Stimulated activated CD4-positive, alpha-beta T cell treated with anti-CD3 and anti-CD28 coated beads, Interleukin-1b, Interleukin-23, amount 100 ng/mL, for 1 hour (primary cell): ENCODE data around the gene ULBP2.
"Not testable (repeated sequence)": the region's sequence is repeated elsewhere in the genome, so short reads cannot be mapped to it uniquely, and the experiment has no call there.

Experiments used
- DNase-seq, 2 donors: peaks; one replicate each; pipeline ENCODE4 v3.0.0-alpha.2; 2020; ENCODE audit warnings: low read depth in 2 of 2

Gene ULBP2

GRCh38 chr6:149925974-149926777 lies 15.6 kb upstream of the ULBP2 start:
- DNase-seq, result peak; percentile 26 to 61

DNA sequence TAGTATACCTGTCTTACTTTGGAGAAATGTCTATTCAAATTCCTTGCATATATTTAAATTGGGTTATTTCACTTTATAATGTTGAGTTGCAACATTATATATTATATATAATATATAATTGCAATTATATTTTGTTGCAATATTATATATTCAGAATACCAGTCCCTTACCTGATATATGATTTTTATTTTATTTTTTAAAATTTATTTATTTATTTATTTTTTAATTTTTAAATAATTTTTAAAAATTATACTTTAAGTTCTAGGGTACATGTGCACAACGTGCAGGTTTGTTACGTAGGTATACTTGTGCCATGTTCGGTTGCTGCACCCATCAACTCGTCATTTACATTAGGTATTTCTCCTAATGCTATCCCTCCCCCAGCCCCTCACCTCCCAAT lies 14.8 kb upstream of the ULBP2 start:
- not testable (repeated sequence) for DNase-seq

- no peak for DNase-seq
Observed at GRCh38 chr6:149929422-149929821, 12.4 kb upstream of the ULBP2 start.

- no peak for DNase-seq
Observed at GRCh38 chr6:149931501-149931900, 10.3 kb upstream of the ULBP2 start.

DNA sequence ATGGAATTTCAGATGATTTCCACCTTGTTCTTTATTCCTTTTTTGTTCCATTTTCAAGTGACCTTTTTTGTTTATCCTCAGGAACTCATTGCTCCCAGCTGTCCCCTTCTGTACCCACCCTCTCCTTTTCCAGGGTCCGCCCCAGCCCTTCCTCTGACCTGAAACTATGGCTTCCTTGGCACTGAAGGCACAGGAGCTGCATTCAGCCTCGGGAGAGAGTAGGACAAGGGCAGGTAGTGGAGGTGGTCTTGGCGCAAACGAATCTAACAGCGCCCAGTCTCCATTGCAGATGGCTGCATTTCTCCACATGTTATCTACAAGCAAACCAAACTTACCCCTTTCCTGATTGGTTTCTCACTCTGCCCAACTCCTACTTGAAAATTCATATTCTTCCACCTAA lies 8.8 kb upstream of the ULBP2 start:
- DNase-seq, result no peak

- DNase-seq, result no peak
Observed at GRCh38 chr6:149933461-149933860, 8.4 kb upstream of the ULBP2 start.

DNA sequence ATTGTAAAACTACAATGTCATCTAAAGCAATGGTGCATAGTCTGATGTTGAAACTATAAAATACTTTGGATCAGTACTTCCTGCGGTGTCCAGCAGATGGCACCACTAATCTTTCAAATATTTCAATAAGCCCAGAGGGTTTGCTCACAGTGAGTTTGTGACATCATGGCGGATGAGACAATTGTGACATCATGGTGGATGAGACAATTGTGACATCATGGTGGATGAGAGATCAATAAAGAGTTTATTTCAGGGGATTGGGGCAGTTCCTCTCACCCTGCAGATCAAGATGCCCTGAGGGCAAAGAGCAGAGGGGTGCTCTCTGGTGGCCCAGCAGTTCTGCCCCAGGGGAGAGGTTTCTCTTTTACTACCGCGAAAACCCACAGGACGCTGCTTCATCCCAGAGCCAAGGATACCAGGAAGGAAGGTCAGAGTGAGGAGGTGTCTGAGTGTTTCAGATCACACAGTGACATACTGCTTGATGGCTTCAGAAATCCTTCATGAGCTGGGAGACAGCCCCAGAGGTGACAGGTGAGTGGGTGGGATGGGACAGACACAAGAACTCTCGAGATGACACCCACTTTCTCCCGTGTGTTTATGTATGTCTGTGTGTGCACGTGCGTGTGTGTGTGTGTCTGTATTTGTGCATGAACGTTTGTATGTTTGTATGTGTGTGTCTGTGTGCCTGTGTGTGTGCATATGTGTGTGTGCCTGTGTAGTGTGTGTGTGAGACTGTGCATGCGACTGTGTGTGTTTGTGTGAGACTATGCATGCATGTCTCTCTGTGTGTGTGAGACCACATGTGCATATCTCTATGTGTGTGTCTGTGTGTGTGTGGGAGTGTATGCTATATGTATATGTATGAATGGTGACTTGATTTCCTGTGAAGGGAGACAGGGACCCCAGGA lies 7.3 kb upstream of the ULBP2 start:
- peak in 1 of 2 donors; percentile 47 for DNase-seq

DNA sequence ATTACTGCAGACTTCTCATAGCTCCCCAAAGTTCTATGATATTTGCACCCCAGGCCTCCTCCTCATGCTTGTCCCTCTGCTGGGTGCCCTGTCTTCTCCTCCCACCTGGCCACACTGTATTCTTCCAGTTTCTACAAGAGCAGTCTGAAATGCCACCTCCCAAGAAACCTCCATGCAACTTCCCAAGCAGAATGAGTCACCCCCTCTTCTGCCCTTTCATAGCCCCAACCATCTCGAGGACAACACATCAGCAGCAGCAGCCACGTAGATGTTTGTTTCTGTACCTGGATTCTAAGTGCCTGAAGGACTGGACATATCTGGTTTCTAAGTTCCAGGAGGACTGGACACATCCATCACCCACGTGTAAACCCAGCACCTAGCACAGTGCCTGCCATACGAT lies 6.6 kb upstream of the ULBP2 start:
- no peak for DNase-seq

- DNase-seq, result no peak
Observed at GRCh38 chr6:149935668-149936067, 6.1 kb upstream of the ULBP2 start.

DNA sequence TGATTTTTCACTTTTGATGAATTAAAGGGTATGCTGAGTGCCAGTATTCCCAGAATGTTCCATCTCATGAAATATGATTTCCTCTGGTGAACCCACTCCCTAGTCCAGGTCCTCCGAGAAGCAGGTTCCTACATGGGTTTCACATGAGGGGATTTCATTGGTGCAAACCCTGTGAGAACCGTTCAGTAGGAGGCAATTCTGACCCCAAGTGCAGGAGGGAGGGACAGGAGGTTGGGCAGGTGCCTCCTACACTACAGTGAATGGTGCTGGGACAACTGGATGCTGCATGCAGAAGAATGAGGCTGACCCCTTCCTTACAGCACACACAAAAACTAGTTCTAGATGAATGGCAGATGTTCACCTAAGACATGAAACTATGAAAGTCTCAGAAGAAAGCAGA lies 5.1 kb upstream of the ULBP2 start:
- no peak for DNase-seq

- not testable (repeated sequence) for DNase-seq
Observed at GRCh38 chr6:149938013-149938570, 3.7 kb upstream of the ULBP2 start.

DNA sequence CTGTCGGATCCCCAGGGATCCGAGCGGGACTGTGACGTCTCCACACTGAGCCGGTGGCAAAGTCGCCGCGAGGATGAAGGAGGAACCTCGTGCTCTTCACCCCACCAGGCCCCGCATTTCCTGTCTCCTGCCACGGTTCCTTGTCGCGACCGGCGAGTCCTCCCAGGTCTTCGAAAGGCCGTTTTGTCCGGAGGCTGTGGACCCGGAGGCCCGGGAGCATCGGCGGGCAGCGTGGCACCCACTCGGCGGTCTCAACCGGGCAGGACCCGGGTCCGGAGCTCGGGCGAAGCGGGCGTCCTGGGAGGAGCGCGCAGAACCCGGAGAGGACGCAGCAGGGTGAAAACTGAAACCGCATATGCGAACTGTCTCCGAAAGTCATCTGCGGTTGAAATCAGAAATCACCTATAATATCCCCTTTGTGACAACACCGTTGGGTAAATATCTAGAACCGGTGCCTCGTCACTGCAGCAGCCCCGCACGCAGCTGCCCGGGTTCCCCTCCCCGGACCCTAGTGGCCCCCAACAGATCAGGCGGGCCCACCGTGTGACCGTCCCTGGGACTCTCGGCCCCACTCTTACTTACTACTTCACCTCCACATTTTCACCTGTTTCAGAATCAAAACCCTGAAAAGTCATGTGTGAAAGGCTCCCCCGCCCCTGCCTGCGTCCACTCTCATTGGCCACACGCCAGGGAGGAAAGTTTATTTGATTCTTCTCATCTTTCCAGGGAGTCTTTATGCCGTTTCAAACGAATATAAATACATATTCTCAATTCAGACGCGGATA lies 3.1 kb upstream of the ULBP2 start:
- DNase-seq, result no peak

- DNase-seq, result no peak
Observed at GRCh38 chr6:149939356-149939648, 2.5 kb upstream of the ULBP2 start.

- DNase-seq, result no peak
Observed at GRCh38 chr6:149939909-149940671, 1.7 kb upstream of the ULBP2 start.

DNA sequence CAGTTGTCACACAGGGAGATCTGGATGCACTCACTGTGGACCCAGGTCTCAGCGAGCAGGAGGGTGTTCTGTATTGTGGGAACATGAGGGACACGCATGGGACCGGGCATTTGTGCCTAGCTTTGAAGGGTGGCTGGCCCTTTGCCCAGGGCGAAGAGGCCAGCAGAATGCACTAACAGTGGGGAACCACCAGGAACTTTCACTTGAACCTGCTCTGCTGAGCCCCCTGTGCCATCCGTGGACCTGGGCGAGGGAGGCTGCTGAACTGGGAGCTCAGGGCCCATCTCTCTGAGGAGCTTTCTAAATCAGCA lies 1.2 kb upstream of the ULBP2 start:
- no peak for DNase-seq

GRCh38 chr6:149942461-149942829 lies 631 bp downstream of the ULBP2 start:
- DNase-seq, result no peak

DNA sequence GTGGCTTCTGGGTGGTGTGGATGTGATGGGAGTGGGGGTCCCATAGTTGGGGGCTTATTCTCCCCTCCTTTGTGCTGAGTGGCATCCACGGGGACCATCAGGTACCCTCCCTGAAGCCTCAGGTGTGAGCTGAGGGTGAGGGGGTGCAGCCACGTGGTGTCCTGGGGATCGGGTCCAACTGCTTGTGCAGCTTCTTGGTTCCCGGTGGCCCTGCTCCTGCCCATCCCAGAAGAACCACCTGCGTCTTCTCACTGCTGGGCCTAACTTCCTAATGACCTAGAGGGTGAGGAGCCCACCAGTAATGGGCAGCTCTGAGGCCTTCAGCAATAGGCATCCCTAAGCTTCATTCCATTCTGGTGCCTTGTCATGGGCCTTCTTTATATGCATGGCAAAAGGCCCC lies 1.5 kb downstream of the ULBP2 start:
- not testable (repeated sequence) for DNase-seq

DNA sequence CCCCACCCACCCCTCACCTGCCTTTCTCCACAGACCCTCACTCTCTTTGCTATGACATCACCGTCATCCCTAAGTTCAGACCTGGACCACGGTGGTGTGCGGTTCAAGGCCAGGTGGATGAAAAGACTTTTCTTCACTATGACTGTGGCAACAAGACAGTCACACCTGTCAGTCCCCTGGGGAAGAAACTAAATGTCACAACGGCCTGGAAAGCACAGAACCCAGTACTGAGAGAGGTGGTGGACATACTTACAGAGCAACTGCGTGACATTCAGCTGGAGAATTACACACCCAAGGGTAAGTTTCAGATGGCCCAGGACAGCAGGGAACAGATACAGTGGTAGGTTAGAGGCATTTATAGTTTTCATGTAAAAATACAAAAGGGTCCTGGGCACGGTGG lies 3.5 kb downstream of the ULBP2 start:
- not testable (repeated sequence) for DNase-seq

- not testable (repeated sequence) for DNase-seq
Observed at GRCh38 chr6:149946631-149947030, 4.8 kb downstream of the ULBP2 start.

DNA sequence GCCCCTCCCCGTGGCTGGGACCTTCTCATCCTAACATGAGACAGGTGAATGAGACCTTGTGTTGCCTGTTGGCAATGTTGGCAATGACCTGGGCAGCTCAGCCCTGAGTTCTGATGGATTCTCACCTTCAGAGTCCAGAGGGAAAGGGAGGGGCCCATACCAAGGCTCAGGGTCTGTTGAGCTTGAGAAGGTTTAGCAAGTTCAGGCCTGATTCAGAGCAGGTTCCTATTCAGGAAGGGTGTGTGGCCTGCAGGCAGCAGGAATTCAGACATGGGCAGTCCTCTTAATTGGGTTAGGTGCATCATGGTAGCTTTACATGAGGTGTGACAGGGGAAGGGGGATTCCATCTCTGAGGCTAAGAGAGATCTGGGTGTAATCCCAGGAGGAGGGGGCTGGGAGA lies 5.7 kb downstream of the ULBP2 start:
- DNase-seq, result not testable (repeated sequence)

- no peak for DNase-seq
Observed at GRCh38 chr6:149948011-149948410, 6.2 kb downstream of the ULBP2 start.
